Gastrocnemius medialis (tissue), 4 donors: ENCODE measurements around the gene CDH23.

Experiments used
- CTCF ChIP-seq, 5 experiments: fragments of 450-650 bp in 3 of 5; fragments of 200-600 bp in 2 of 5; sonication (generic) in 2 of 5; IDR thresholded peaks in 4 of 5; conservative IDR thresholded peaks in 1 of 5; 1 replicate in 4 of 5; 2 replicates in 1 of 5; pipeline ENCODE4 v1.5.1; 2016 to 2019; ENCODE audit warnings: antibody characterized with exemption in 5 of 5, mild to moderate bottlenecking in 3 of 5, moderate library complexity in 3 of 5
- POLR2A ChIP-seq, 2 donors: fragments of 450-650 bp; IDR thresholded peaks; one replicate each; pipeline ENCODE4 v1.6.1; 2017; ENCODE audit warnings: antibody characterized with exemption in 2 of 2, mild to moderate bottlenecking in 2 of 2, moderate library complexity in 2 of 2

DNA sequence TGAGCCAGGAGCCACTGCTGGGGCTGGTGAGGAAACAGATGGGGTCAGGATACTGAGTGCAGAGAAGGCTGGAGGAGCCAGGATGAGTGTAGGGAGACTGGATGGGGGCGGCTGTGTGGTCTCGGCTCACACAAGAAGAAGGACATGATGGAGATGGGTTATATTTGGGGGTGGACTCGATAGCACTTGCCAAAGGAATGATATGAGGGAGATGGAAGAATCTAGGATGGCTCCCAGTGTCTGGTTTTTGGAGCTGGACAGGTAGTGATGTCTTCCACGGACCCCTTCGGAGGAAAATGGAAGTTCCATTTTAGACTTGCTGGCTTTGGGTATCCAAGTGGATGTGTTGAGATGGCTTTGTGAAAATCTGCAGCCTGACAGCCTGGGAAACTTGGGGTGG is 83.9 kb downstream of the CDH23 start:
- TF ChIP-seq CTCF (IDR thresholded peaks at IDR 0.05 in 4 of 5, conservative IDR thresholded peaks at IDR 0.05 in 1 of 5), result no peak
- TF ChIP-seq POLR2A (IDR thresholded peaks at IDR 0.05), result no peak
